DND-41 (cell line): ENCODE data around the gene NFKB1.

ENCODE experiments used
- ATAC-seq: fragments of 200-7000 bp; cut with Tn5 transposase; 3 replicates; pipeline ENCODE4 v1.9.1; 2021; ENCODE audit warnings: low read depth; ENCODE audit not compliant: insufficient read depth
- DNase-seq: peaks from one replicate; pipeline ENCODE4 v3.0.0-alpha.2; 2020
- H2AFZ ChIP-seq: 2 replicates; pipeline ENCODE4 v1.6.0; 2012; ENCODE audit warnings: low read depth, low read length
- H3K27ac ChIP-seq: 2 replicates; pipeline ENCODE4 v1.5.1; 2012; ENCODE audit warnings: low read length, inconsistent platforms
- H3K27me3 ChIP-seq: fragments of 200-600 bp; sonication (generic); 2 replicates; pipeline ENCODE4 v1.6.0; 2012; ENCODE audit warnings: low read length, mild to moderate bottlenecking, inconsistent platforms; ENCODE audit not compliant: insufficient read depth, poor library complexity
- H3K36me3 ChIP-seq: 2 replicates; pipeline ENCODE4 v1.5.1; 2012; ENCODE audit warnings: low read length, inconsistent platforms; ENCODE audit not compliant: insufficient read depth
- H3K4me1 ChIP-seq: 2 replicates; pipeline ENCODE4 v1.5.1; 2012; ENCODE audit warnings: mild to moderate bottlenecking, low read length; ENCODE audit not compliant: insufficient read depth
- H3K4me2 ChIP-seq: 2 replicates; pipeline ENCODE4 v1.6.0; 2012; ENCODE audit warnings: mild to moderate bottlenecking, moderate library complexity, low read length, inconsistent platforms; ENCODE audit not compliant: insufficient read depth
- H3K4me3 ChIP-seq, 2 experiments: fragments of 200-600 bp in 1 of 2; shearing (Covaris generic) in 1 of 2; 2 replicates each; pipeline ENCODE4 v1.5.1; 2012 to 2016; ENCODE audit warnings: inconsistent platforms in 2 of 2, low read length in 2 of 2, mild to moderate bottlenecking in 2 of 2, low read depth in 1 of 2, moderate library complexity in 1 of 2
- H3K79me2 ChIP-seq: 2 replicates; pipeline ENCODE4 v1.6.0; 2012; ENCODE audit warnings: low read length, inconsistent platforms; ENCODE audit not compliant: insufficient read depth
- H3K9ac ChIP-seq: 2 replicates; pipeline ENCODE4 v1.6.0; 2012; ENCODE audit warnings: low read depth, mild to moderate bottlenecking, inconsistent platforms, low read length, moderate library complexity
- H3K9me3 ChIP-seq: 2 replicates; pipeline ENCODE4 v1.5.1; 2012; ENCODE audit warnings: low read length, moderate library complexity, mild to moderate bottlenecking, inconsistent platforms; ENCODE audit not compliant: insufficient read depth, severe bottlenecking
- H4K20me1 ChIP-seq: 2 replicates; pipeline ENCODE4 v1.6.0; 2012; ENCODE audit warnings: low read length; ENCODE audit not compliant: insufficient read depth
- CTCF ChIP-seq: IDR thresholded peaks from 2 replicates; pipeline ENCODE4 v1.5.1; 2012; ENCODE audit warnings: borderline replicate concordance, low read length, moderate library complexity, mild to moderate bottlenecking; ENCODE audit not compliant: poor library complexity, severe bottlenecking; ENCODE audit errors: extremely low read depth
- EZH2 ChIP-seq: IDR thresholded peaks from 3 replicates; pipeline ENCODE4 v1.6.1; 2012; ENCODE audit warnings: borderline replicate concordance, low read depth, mild to moderate bottlenecking, moderate library complexity, low read length, inconsistent platforms; ENCODE audit not compliant: severe bottlenecking

Gene NFKB1

GRCh38 chr4:102623622-102624021, 122.5 kb downstream of the NFKB1 start:
- Histone ChIP-seq H3K4me1 (peaks cover 14% of the 10 kb centered on the region), H4K20me1 (no peaks in the 10 kb centered on the region), H3K36me3 (no peaks in the 10 kb centered on the region), H2AFZ (no peak overlapping the region), H3K4me2 (no peak overlapping the region), H3K9ac (no peak overlapping the region), H3K4me3 (no peak overlapping the region), H3K27ac (no peak overlapping the region), H3K27me3 (no peaks in the 10 kb centered on the region), H3K79me2 (no peaks in the 10 kb centered on the region), H3K9me3 (no peaks in the 10 kb centered on the region)
- no peak for DNase-seq
- 0 out of 3 replicates have a peak, but pooled peaks have one; percentile 14 for ATAC-seq
- TF ChIP-seq CTCF (peak; percentile 48), EZH2 (no peak)

GRCh38 chr4:102624505-102624904, 123.3 kb downstream of the NFKB1 start:
- DNase-seq (no peak), ATAC-seq (no peak)
- Histone ChIP-seq H3K36me3 (no peaks in the 10 kb centered on the region), H3K4me3 (no peak overlapping the region), H3K27me3 (no peaks in the 10 kb centered on the region), H3K79me2 (no peaks in the 10 kb centered on the region), H3K4me1 (peaks cover 14% of the 10 kb centered on the region), H3K27ac (no peak overlapping the region), H3K9ac (no peak overlapping the region), H4K20me1 (no peaks in the 10 kb centered on the region), H3K9me3 (no peaks in the 10 kb centered on the region), H2AFZ (peak overlapping the region; percentile 64; the same call in 1 of the 2 replicates), H3K4me2 (no peak overlapping the region)
- TF ChIP-seq EZH2 (no peak), CTCF (no peak)

- Histone ChIP-seq H3K4me2 (peak overlapping the region; percentile 55), H3K27ac (peak overlapping the region; percentile 50; the same call in 1 of the 2 replicates), H2AFZ (peak overlapping the region; percentile 64), H4K20me1 (no peaks in the 10 kb centered on the region), H3K9ac (peak overlapping the region; percentile 37), H3K4me3 (peak overlapping the region in 1 of 2 experiments; percentile 35; a peak in 1 of 4 replicates), H3K27me3 (no peaks in the 10 kb centered on the region), H3K4me1 (peaks cover 14% of the 10 kb centered on the region), H3K36me3 (no peaks in the 10 kb centered on the region), H3K79me2 (no peaks in the 10 kb centered on the region), H3K9me3 (no peaks in the 10 kb centered on the region)
- TF ChIP-seq CTCF (peak; percentile 69), EZH2 (no peak)
- ATAC-seq: peak; percentile 96
- DNase-seq: peak; percentile 75
Observed at GRCh38 chr4:102625232-102625930, 124.2 kb downstream of the NFKB1 start.
